GM12878 (cell line): ENCODE results near the gene TMEM91. TPM values are rescaled to one million over a fixed set of nuclear protein-coding genes. Genes with fewer than 3 reads are reported as not detected.

ENCODE experiments used
- ATAC-seq: fragments of 200-7000 bp; cut with Tn5 transposase; 3 replicates; pipeline ENCODE4 v1.9.1; 2020; ENCODE audit warnings: mild to moderate bottlenecking, moderate library complexity
- BruUV-seq: library from RNA; stranded (reverse); fragments of 400-500 nt; replicated peaks from 2 replicates; lab custom pipeline; 2021; lab: Mats Ljungman, UMichigan
- CTCF ChIA-PET: fragments of 300-600 bp; sonication (Branson Sonifier 250); formaldehyde crosslinking; extraction: SDS; loops from one replicate; lab custom pipeline; 2021; ENCODE audit warnings: inconsistent platforms; lab: Yijun Ruan, JAX
- POLR2A ChIA-PET: fragments of 350-600 bp; formaldehyde crosslinking; extraction: SDS; loops from one replicate; lab custom pipeline; 2021; ENCODE audit warnings: inconsistent platforms; lab: Charles Lee
- RAD21 ChIA-PET: fragments of 300-600 bp; sonication (Branson Sonifier 250); formaldehyde crosslinking; loops from one replicate; lab custom pipeline; 2023; ENCODE audit warnings: antibody characterized with exemption; ENCODE audit not compliant: unreplicated experiment; lab: Charles Lee
- SMC1A ChIA-PET: fragments of 300-600 bp; sonication (Branson Sonifier 250); formaldehyde crosslinking; loops from one replicate; lab custom pipeline; 2023; ENCODE audit not compliant: unreplicated experiment, uncharacterized antibody; lab: Charles Lee
- DNase-seq: peaks from one replicate; pipeline ENCODE4 v3.0.0-alpha.2; 2011; ENCODE audit warnings: low read depth, low spot score
- FAIRE-seq: peaks from 3 replicates; lab custom pipeline; 2011; peaks lifted over from hg19 to GRCh38; lab: Jason Lieb, UNC
- H2AFZ ChIP-seq: 2 replicates; pipeline ENCODE4 v1.6.0; 2011; ENCODE audit warnings: low read depth, low read length, control low read depth; ENCODE audit not compliant: control insufficient read depth
- H3K27ac ChIP-seq: 2 replicates; pipeline ENCODE4 v1.5.1; 2011; ENCODE audit warnings: control low read depth; ENCODE audit not compliant: control insufficient read depth, insufficient read depth
- H3K27me3 ChIP-seq, 2 experiments: replicated peaks in 1 of 2; 2 replicates each; pipeline versions ENCODE4 v1.6.0 to v1.6.1; 2011; ENCODE audit warnings: low read length in 1 of 2; ENCODE audit not compliant: control insufficient read depth in 2 of 2, insufficient read depth in 2 of 2
- H3K36me3 ChIP-seq, 2 experiments: 2 replicates each; pipeline ENCODE4 v1.5.1; 2011; ENCODE audit warnings: low read length in 1 of 2; ENCODE audit not compliant: control insufficient read depth in 2 of 2, insufficient read depth in 2 of 2
- H3K4me1 ChIP-seq: 2 replicates; pipeline ENCODE4 v1.6.1; 2011; ENCODE audit warnings: mild to moderate bottlenecking, low read length, moderate library complexity, mixed read lengths; ENCODE audit not compliant: control insufficient read depth, insufficient read depth
- H3K4me2 ChIP-seq: 2 replicates; pipeline ENCODE4 v1.6.0; 2011; ENCODE audit warnings: control low read depth; ENCODE audit not compliant: control insufficient read depth, insufficient read depth
- H3K4me3 ChIP-seq: fragments of 200-600 bp; sonication (generic); 2 replicates; pipeline ENCODE4 v1.5.1; 2016
- H3K79me2 ChIP-seq: 2 replicates; pipeline ENCODE4 v1.6.0; 2011; ENCODE audit warnings: low read length; ENCODE audit not compliant: control insufficient read depth, insufficient read depth
- H3K9ac ChIP-seq: 2 replicates; pipeline ENCODE4 v1.8.0; 2011; ENCODE audit warnings: low read length, control low read depth, mixed read lengths; ENCODE audit not compliant: control insufficient read depth, insufficient read depth
- H3K9me3 ChIP-seq: replicated peaks from 3 replicates; pipeline ENCODE4 v1.5.1; 2011; ENCODE audit warnings: mild to moderate bottlenecking, low read length; ENCODE audit not compliant: control insufficient read depth, insufficient read depth
- H4K20me1 ChIP-seq: 2 replicates; pipeline ENCODE4 v1.6.0; 2011; ENCODE audit not compliant: control insufficient read depth, insufficient read depth
- ATF7 ChIP-seq: fragments of 450-650 bp; IDR thresholded peaks from 2 replicates; pipeline ENCODE4 v1.6.1; 2016; ENCODE audit warnings: low read depth, mild to moderate bottlenecking
- CBFB ChIP-seq: IDR thresholded peaks from 2 replicates; pipeline ENCODE4 v1.6.1; 2016; ENCODE audit warnings: antibody characterized with exemption, low read depth
- CHD1 ChIP-seq: IDR thresholded peaks from 2 replicates; pipeline ENCODE4 v1.6.1; 2012; ENCODE audit warnings: low read depth, low read length, improper control_type of control experiment
- EP300 ChIP-seq, 2 experiments: fragments of 150-350 bp in 1 of 2; IDR thresholded peaks; 2 replicates each; pipeline ENCODE4 v1.6.1; 2011 to 2012; ENCODE audit warnings: low read depth in 2 of 2, low read length in 2 of 2, borderline replicate concordance in 1 of 2, improper control_type of control experiment in 1 of 2, inconsistent platforms in 1 of 2; ENCODE audit not compliant: control insufficient read depth in 1 of 2
- FOXM1 ChIP-seq: IDR thresholded peaks from 2 replicates; pipeline ENCODE4 v1.6.1; 2012; ENCODE audit warnings: low read depth, mild to moderate bottlenecking, inconsistent platforms, low read length, moderate library complexity
- HCFC1 ChIP-seq: fragments of 150-350 bp; IDR thresholded peaks from 2 replicates; pipeline ENCODE4 v1.6.1; 2014; ENCODE audit warnings: low read length
- LARP7 ChIP-seq: fragments of 450-650 bp; IDR thresholded peaks from 2 replicates; pipeline ENCODE4 v1.6.1; 2017; ENCODE audit warnings: mild to moderate bottlenecking
- PML ChIP-seq: IDR thresholded peaks from 2 replicates; pipeline ENCODE4 v1.6.1; 2012; ENCODE audit warnings: low read length, inconsistent platforms
- POLR2A ChIP-seq: IDR thresholded peaks from 2 replicates; pipeline ENCODE4 v1.6.1; 2011; ENCODE audit warnings: low read depth, mild to moderate bottlenecking, low read length
- SREBF1 ChIP-seq: IDR thresholded peaks from 2 replicates; pipeline ENCODE4 v1.6.1; 2012; ENCODE audit warnings: mild to moderate bottlenecking, low read length
- TAF1 ChIP-seq: IDR thresholded peaks from 2 replicates; pipeline ENCODE4 v1.6.1; 2011; ENCODE audit warnings: mild to moderate bottlenecking, low read depth, low read length, borderline replicate concordance
- WRNIP1 ChIP-seq: IDR thresholded peaks from 2 replicates; pipeline ENCODE4 v1.6.1; 2011; ENCODE audit warnings: low read depth, low read length, improper control_type of control experiment, borderline replicate concordance
- ZNF217 ChIP-seq: fragments of 450-650 bp; IDR thresholded peaks from 2 replicates; pipeline ENCODE4 v1.6.1; 2017; ENCODE audit warnings: antibody characterized with exemption, mild to moderate bottlenecking
- ZNF24 ChIP-seq: fragments of 450-650 bp; IDR thresholded peaks from 2 replicates; pipeline ENCODE4 v1.6.1; 2017; ENCODE audit warnings: antibody characterized with exemption, mild to moderate bottlenecking
- WGBS: methylation state at CpG from one replicate; pipeline ENCODE4 v1.1.6; 2016; ENCODE audit warnings: low lambda C conversion rate; ENCODE audit not compliant: insufficient replicate concordance, insufficient coverage; ENCODE audit errors: missing lambda C conversion rate; 5-methylcytosine and 5-hydroxymethylcytosine counted together
- in situ Hi-C: fragments of 300-500 bp; cut with MboI; formaldehyde crosslinking; loops from 9 replicates; pipeline ENCODE4 v1.14.3; 2018; ENCODE audit warnings: mixed read lengths
- intact Hi-C: fragments of 100-400 bp; cut with micrococcal nuclease; formaldehyde crosslinking; loops from one replicate; pipeline ENCODE4 v1.14.2; 2022; ENCODE audit not compliant: unreplicated experiment
- polyA plus RNA-seq, 11 experiments: library from polyadenylated mRNA; depleted of rRNA in 4 of 11; unstranded in 6 of 11; stranded (reverse) in 5 of 11; fragments of >200 nt; fragmentation: Nextera tagmentation in 4 of 11; fragmentation: Illumina TruSeq in 1 of 11; extraction: Ambion mirVana in 4 of 11; extraction: Trizol in 1 of 11; gene quantifications; 1 replicate in 1 of 11; 2 replicates in 10 of 11; pipeline versions ENCODE4 v1.2.1 to v1.2.3, GENCODE V29; 2011 to 2016; ENCODE audit warnings: inconsistent platforms in 2 of 11, missing spikeins in 2 of 11, low read depth in 1 of 11
- total RNA-seq, 4 experiments: library from RNA; depleted of rRNA in 3 of 4; stranded (reverse); fragments of >200 nt in 3 of 4; fragmentation: Illumina TruSeq in 1 of 4; extraction: Trizol in 1 of 4; gene quantifications; 2 replicates each; pipeline versions ENCODE4 v1.2.1 to v1.2.3, GENCODE V29; 2013 to 2021
- TF ChIP-seq, protein P1 (sequence below): IDR thresholded peaks from 2 replicates; pipeline ENCODE4 v1.6.1; 2011; ENCODE audit warnings: low read depth, low read length, improper control_type of control experiment, borderline replicate concordance

Gene TMEM91
- total and polyA plus RNA-seq, 10 of the 15 experiments (the other 5 are each of a cell fraction or from before 2014, with no cell fraction given): 1.5 to 5.5 (median 2.7) TPM

DNA sequence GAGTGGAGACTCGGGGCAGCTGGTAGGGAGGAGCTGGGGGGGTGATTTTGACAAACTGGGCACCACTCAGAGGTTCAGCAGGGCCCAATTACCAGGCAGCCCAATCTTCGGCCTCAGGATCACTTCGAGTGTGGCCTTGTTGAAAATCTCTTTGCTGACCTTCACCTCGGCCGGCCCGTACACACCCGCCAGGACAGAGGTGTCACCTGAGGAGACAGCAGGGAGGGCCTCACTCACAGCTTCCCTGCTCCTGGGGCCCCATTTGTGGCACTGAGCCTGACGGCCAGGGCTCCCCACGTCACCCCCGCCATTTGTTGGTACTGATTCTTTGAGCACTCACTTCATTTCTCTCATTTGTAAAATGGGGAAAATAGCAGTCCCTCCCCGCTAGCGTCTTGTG is 16.4 kb downstream of the TMEM91 start:
- peaks cover 19 to 22% of the 10 kb centered on the region in 2 experiments; a peak in 3 of 4 replicates for H3K36me3 ChIP-seq
- 98% methylated on average over 12 of the region's 12 CpGs for WGBS
- no peaks in the 10 kb centered on the region for H4K20me1 ChIP-seq
- peaks cover 21% of the 10 kb centered on the region for H3K4me1 ChIP-seq
- ChIA-PET RAD21 (no interaction called here), SMC1A (interaction anchor here (1.4 kb wide), 1 partner anchor 46 kb away, joined by 3 read pairs; no protein-coding TSS in a partner anchor), CTCF (interaction anchor here (0.6 kb wide), 1 partner anchor 38 kb away, joined by 3 read pairs; no protein-coding TSS in a partner anchor), POLR2A (interaction anchor here (2.3 kb wide), 1 partner anchor 28 kb away, joined by 11 read pairs; no protein-coding TSS in a partner anchor)
- H3K9ac ChIP-seq: no peak overlapping the region
- intact Hi-C loops: no loop called here
- no peak overlapping the region for H2AFZ ChIP-seq
- H3K27me3 ChIP-seq: no peaks in the 10 kb centered on the region
- no peak for FAIRE-seq
- H3K4me2 ChIP-seq: no peak overlapping the region
- H3K9me3 ChIP-seq: no peaks in the 10 kb centered on the region
- no peak for ATAC-seq
- DNase-seq: no peak
- no peak overlapping the region for H3K27ac ChIP-seq
- no TSS peak for BruUV-seq
- H3K79me2 ChIP-seq: peaks cover 37% of the 10 kb centered on the region
- TF ChIP-seq CBFB: no peak
- no peak for TF ChIP-seq FOXM1
- TF ChIP-seq WRNIP1: no peak
- TF ChIP-seq POLR2A: no peak
- no peak for TF ChIP-seq ZNF217
- TF ChIP-seq, protein P1, sequence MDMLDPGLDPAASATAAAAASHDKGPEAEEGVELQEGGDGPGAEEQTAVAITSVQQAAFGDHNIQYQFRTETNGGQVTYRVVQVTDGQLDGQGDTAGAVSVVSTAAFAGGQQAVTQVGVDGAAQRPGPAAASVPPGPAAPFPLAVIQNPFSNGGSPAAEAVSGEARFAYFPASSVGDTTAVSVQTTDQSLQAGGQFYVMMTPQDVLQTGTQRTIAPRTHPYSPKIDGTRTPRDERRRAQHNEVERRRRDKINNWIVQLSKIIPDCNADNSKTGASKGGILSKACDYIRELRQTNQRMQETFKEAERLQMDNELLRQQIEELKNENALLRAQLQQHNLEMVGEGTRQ: no peak
- TF ChIP-seq SREBF1: no peak
- no peak for TF ChIP-seq CHD1
- TF ChIP-seq ATF7: no peak
- no peak for TF ChIP-seq ZNF24
- TF ChIP-seq LARP7: no peak
- no peak for TF ChIP-seq EP300 (IDR thresholded peaks at IDR 0.05; ENCODE audit: borderline replicate concordance in 1 of 2, control insufficient read depth in 1 of 2, low read depth in 2 of 2, low read length in 2 of 2)
- TF ChIP-seq TAF1: no peak
- TF ChIP-seq HCFC1: no peak
- TF ChIP-seq PML: no peak
- TF ChIP-seq, all 136 proteins: peak for 0
- in situ Hi-C loops: no loop called here
- no peak overlapping the region for H3K4me3 ChIP-seq
